GM23338 (cell line): ENCODE data around the gene KLK2.

Experiments used
- CREB1 ChIP-seq: fragments of 250-450 bp; sonication (Bioruptor Pico); IDR thresholded peaks from 2 replicates; pipeline ENCODE4 v1.5.0; 2020; ENCODE audit warnings: low read depth, mild to moderate bottlenecking, moderate library complexity
- EZH2 ChIP-seq: fragments of 200-600 bp; sonication (generic); IDR thresholded peaks from one replicate; pipeline ENCODE4 v1.8.0; 2017; ENCODE audit warnings: antibody characterized with exemption, mild to moderate bottlenecking, low read depth; ENCODE audit not compliant: unreplicated experiment
- EZH2phosphoT487 ChIP-seq: fragments of 200-600 bp; sonication (generic); IDR thresholded peaks from one replicate; pipeline ENCODE4 v1.8.1; 2018; ENCODE audit warnings: antibody characterized with exemption; ENCODE audit not compliant: unreplicated experiment
- JUNB ChIP-seq: IDR thresholded peaks from one replicate; pipeline ENCODE4 v1.6.1; 2016; ENCODE audit warnings: antibody characterized with exemption; ENCODE audit not compliant: unreplicated experiment
- NANOG ChIP-seq: IDR thresholded peaks from 2 replicates; pipeline ENCODE4 v1.6.1; 2016; ENCODE audit warnings: antibody characterized with exemption, borderline replicate concordance
- POLR2AphosphoS5 ChIP-seq: IDR thresholded peaks from 2 replicates; pipeline ENCODE4 v1.6.1; 2016; ENCODE audit warnings: antibody characterized with exemption, low read depth
- STAT1 ChIP-seq: IDR thresholded peaks from one replicate; pipeline ENCODE4 v1.6.1; 2016; ENCODE audit warnings: antibody characterized with exemption; ENCODE audit not compliant: unreplicated experiment
- ZNF114 ChIP-seq: fragments of 250-450 bp; sonication (Bioruptor Pico); IDR thresholded peaks from 2 replicates; pipeline ENCODE4 v1.5.0; 2020; ENCODE audit warnings: mild to moderate bottlenecking, moderate library complexity
- ZNF331 ChIP-seq: fragments of 250-450 bp; sonication (Bioruptor Pico); IDR thresholded peaks from 2 replicates; pipeline ENCODE4 v1.5.0; 2020; ENCODE audit warnings: low read depth, mild to moderate bottlenecking, moderate library complexity
- TF ChIP-seq, protein P1 (sequence below), 2 experiments: fragments of 200-600 bp in 1 of 2; sonication (generic) in 1 of 2; conservative IDR thresholded peaks; 2 replicates each; pipeline versions ENCODE4 v1.5.1 to v1.6.1; 2016 to 2017; ENCODE audit warnings: antibody characterized with exemption in 2 of 2, low read depth in 2 of 2, mild to moderate bottlenecking in 2 of 2, moderate library complexity in 1 of 2
- TF ChIP-seq, protein P2 (sequence below): IDR thresholded peaks from one replicate; pipeline ENCODE4 v1.6.1; 2018; ENCODE audit warnings: antibody characterized with exemption; ENCODE audit not compliant: unreplicated experiment
- TF ChIP-seq, protein P3 (sequence below): fragments of 250-450 bp; sonication (Bioruptor Pico); IDR thresholded peaks from 2 replicates; pipeline ENCODE4 v1.5.0; 2020; ENCODE audit warnings: mild to moderate bottlenecking, moderate library complexity
- TF ChIP-seq, protein P4 (sequence below): IDR thresholded peaks from 2 replicates; pipeline ENCODE4 v1.6.1; 2016; ENCODE audit warnings: antibody characterized with exemption

DNA sequence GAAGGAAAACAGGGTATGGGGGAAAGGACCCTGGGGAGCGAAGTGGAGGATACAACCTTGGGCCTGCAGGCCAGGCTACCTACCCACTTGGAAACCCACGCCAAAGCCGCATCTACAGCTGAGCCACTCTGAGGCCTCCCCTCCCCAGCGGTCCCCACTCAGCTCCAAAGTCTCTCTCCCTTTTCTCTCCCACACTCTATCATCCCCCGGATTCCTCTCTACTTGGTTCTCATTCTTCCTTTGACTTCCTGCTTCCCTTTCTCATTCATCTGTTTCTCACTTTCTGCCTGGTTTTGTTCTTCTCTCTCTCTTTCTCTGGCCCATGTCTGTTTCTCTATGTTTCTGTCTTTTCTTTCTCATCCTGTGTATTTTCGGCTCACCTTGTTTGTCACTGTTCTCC lies 15.9 kb upstream of the KLK2 start:
- TF ChIP-seq, protein P1, sequence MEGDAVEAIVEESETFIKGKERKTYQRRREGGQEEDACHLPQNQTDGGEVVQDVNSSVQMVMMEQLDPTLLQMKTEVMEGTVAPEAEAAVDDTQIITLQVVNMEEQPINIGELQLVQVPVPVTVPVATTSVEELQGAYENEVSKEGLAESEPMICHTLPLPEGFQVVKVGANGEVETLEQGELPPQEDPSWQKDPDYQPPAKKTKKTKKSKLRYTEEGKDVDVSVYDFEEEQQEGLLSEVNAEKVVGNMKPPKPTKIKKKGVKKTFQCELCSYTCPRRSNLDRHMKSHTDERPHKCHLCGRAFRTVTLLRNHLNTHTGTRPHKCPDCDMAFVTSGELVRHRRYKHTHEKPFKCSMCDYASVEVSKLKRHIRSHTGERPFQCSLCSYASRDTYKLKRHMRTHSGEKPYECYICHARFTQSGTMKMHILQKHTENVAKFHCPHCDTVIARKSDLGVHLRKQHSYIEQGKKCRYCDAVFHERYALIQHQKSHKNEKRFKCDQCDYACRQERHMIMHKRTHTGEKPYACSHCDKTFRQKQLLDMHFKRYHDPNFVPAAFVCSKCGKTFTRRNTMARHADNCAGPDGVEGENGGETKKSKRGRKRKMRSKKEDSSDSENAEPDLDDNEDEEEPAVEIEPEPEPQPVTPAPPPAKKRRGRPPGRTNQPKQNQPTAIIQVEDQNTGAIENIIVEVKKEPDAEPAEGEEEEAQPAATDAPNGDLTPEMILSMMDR (conservative IDR thresholded peaks at IDR 0.05; ENCODE audit: low read depth in 2 of 2), result no peak
- TF ChIP-seq EZH2 (no peak), ZNF114 (CRISPR knock-in tag) (no peak), NANOG (no peak), CREB1 (CRISPR knock-in tag) (no peak), EZH2phosphoT487 (no peak), POLR2AphosphoS5 (no peak), JUNB (no peak), STAT1 (no peak), ZNF331 (CRISPR knock-in tag) (no peak)
- TF ChIP-seq, protein P2, sequence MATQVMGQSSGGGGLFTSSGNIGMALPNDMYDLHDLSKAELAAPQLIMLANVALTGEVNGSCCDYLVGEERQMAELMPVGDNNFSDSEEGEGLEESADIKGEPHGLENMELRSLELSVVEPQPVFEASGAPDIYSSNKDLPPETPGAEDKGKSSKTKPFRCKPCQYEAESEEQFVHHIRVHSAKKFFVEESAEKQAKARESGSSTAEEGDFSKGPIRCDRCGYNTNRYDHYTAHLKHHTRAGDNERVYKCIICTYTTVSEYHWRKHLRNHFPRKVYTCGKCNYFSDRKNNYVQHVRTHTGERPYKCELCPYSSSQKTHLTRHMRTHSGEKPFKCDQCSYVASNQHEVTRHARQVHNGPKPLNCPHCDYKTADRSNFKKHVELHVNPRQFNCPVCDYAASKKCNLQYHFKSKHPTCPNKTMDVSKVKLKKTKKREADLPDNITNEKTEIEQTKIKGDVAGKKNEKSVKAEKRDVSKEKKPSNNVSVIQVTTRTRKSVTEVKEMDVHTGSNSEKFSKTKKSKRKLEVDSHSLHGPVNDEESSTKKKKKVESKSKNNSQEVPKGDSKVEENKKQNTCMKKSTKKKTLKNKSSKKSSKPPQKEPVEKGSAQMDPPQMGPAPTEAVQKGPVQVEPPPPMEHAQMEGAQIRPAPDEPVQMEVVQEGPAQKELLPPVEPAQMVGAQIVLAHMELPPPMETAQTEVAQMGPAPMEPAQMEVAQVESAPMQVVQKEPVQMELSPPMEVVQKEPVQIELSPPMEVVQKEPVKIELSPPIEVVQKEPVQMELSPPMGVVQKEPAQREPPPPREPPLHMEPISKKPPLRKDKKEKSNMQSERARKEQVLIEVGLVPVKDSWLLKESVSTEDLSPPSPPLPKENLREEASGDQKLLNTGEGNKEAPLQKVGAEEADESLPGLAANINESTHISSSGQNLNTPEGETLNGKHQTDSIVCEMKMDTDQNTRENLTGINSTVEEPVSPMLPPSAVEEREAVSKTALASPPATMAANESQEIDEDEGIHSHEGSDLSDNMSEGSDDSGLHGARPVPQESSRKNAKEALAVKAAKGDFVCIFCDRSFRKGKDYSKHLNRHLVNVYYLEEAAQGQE, result no peak
- TF ChIP-seq, protein P3, sequence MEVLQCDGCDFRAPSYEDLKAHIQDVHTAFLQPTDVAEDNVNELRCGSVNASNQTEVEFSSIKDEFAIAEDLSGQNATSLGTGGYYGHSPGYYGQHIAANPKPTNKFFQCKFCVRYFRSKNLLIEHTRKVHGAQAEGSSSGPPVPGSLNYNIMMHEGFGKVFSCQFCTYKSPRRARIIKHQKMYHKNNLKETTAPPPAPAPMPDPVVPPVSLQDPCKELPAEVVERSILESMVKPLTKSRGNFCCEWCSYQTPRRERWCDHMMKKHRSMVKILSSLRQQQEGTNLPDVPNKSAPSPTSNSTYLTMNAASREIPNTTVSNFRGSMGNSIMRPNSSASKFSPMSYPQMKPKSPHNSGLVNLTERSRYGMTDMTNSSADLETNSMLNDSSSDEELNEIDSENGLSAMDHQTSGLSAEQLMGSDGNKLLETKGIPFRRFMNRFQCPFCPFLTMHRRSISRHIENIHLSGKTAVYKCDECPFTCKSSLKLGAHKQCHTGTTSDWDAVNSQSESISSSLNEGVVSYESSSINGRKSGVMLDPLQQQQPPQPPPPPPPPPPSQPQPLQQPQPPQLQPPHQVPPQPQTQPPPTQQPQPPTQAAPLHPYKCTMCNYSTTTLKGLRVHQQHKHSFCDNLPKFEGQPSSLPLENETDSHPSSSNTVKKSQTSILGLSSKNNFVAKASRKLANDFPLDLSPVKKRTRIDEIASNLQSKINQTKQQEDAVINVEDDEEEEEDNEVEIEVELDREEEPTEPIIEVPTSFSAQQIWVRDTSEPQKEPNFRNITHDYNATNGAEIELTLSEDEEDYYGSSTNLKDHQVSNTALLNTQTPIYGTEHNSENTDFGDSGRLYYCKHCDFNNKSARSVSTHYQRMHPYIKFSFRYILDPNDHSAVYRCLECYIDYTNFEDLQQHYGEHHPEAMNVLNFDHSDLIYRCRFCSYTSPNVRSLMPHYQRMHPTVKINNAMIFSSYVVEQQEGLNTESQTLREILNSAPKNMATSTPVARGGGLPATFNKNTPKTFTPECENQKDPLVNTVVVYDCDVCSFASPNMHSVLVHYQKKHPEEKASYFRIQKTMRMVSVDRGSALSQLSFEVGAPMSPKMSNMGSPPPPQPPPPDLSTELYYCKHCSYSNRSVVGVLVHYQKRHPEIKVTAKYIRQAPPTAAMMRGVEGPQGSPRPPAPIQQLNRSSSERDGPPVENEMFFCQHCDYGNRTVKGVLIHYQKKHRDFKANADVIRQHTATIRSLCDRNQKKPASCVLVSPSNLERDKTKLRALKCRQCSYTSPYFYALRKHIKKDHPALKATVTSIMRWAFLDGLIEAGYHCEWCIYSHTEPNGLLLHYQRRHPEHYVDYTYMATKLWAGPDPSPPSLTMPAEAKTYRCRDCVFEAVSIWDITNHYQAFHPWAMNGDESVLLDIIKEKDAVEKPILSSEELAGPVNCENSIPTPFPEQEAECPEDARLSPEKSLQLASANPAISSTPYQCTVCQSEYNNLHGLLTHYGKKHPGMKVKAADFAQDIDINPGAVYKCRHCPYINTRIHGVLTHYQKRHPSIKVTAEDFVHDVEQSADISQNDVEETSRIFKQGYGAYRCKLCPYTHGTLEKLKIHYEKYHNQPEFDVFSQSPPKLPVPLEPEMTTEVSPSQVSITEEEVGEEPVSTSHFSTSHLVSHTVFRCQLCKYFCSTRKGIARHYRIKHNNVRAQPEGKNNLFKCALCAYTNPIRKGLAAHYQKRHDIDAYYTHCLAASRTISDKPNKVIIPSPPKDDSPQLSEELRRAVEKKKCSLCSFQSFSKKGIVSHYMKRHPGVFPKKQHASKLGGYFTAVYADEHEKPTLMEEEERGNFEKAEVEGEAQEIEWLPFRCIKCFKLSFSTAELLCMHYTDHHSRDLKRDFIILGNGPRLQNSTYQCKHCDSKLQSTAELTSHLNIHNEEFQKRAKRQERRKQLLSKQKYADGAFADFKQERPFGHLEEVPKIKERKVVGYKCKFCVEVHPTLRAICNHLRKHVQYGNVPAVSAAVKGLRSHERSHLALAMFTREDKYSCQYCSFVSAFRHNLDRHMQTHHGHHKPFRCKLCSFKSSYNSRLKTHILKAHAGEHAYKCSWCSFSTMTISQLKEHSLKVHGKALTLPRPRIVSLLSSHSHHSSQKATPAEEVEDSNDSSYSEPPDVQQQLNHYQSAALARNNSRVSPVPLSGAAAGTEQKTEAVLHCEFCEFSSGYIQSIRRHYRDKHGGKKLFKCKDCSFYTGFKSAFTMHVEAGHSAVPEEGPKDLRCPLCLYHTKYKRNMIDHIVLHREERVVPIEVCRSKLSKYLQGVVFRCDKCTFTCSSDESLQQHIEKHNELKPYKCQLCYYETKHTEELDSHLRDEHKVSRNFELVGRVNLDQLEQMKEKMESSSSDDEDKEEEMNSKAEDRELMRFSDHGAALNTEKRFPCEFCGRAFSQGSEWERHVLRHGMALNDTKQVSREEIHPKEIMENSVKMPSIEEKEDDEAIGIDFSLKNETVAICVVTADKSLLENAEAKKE, result no peak
- TF ChIP-seq, protein P4, sequence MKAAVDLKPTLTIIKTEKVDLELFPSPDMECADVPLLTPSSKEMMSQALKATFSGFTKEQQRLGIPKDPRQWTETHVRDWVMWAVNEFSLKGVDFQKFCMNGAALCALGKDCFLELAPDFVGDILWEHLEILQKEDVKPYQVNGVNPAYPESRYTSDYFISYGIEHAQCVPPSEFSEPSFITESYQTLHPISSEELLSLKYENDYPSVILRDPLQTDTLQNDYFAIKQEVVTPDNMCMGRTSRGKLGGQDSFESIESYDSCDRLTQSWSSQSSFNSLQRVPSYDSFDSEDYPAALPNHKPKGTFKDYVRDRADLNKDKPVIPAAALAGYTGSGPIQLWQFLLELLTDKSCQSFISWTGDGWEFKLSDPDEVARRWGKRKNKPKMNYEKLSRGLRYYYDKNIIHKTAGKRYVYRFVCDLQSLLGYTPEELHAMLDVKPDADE, result no peak
